Neural progenitor cell (in vitro differentiated cells): Measurements from ENCODE around the gene PAQR4.

ENCODE experiments used
- CTCF ChIP-seq: fragments of 200-600 bp; sonication (generic); IDR thresholded peaks from 2 replicates; pipeline ENCODE4 v1.5.1; 2017; ENCODE audit warnings: antibody characterized with exemption, mild to moderate bottlenecking
- EZH2phosphoT487 ChIP-seq: fragments of 200-600 bp; sonication (generic); IDR thresholded peaks from 2 replicates; pipeline ENCODE4 v1.6.1; 2017; ENCODE audit warnings: antibody characterized with exemption

DNA sequence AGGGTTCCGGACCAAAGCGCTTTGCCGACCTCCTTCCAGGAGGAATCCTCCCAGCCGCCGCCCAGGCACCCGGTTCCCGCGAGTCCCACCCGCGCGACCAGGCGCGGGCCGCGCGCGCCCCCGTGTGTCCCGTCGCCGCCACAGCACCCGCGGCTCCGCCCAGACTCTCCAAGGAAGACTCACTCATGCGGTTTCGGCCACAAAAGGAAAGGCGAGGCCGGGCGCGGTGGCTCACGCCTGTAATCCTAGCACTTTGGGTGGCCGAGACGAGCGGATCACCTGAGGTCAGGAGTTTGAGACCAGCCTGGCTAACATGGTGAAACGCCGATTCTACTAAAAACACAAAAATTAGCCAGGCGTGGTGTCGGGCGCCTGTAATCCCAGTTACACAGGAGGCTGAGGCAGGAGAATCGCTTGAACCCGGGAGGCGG, 14.6 kb downstream of the PAQR4 start:
- TF ChIP-seq CTCF = peak; percentile 91
- TF ChIP-seq EZH2phosphoT487 = no peak
